ENCODE data around the gene SERPINE3. TPM values are rescaled to one million over a fixed set of nuclear protein-coding genes. Genes with fewer than 3 reads are reported as not detected.

SERPINE3 gene
- not detected in 2 replicates for total RNA-seq

- H3K27ac Mint-ChIP-seq, result no peak within 1 kb of the TSS
- no peaks in the 10 kb centered on the region for H3K27me3 Mint-ChIP-seq (ENCODE audit: insufficient read depth)
- H3K4me1 Mint-ChIP-seq (ENCODE audit: low read depth), result peaks cover 7% of the 10 kb centered on the region
- H3K9me3 Mint-ChIP-seq, result no peaks in the 10 kb centered on the region
- DNase-seq (ENCODE audit: low spot score), result no peak
- intact Hi-C loops (cut with micrococcal nuclease), result no loop called here
- no peaks in the 10 kb centered on the region for H3K36me3 Mint-ChIP-seq (ENCODE audit: low read depth)
- H3K4me3 Mint-ChIP-seq, result no peak within 1 kb of the TSS
Observed at GRCh38 chr13:51339354-51339753, at the start of gene SERPINE3. Gene SERPINE3 (plus strand): TSS chr13:51339691. CDS start chr13:51341092, 1,401 bp downstream.

GRCh38 chr13:51291341-51291740, 48.1 kb upstream of the SERPINE3 start:
- peaks cover 3% of the 10 kb centered on the region for H3K4me1 Mint-ChIP-seq (ENCODE audit: low read depth)
- H3K27me3 Mint-ChIP-seq (ENCODE audit: insufficient read depth), result peaks cover 7% of the 10 kb centered on the region
- H3K9me3 Mint-ChIP-seq, result no peaks in the 10 kb centered on the region
- intact Hi-C loops (cut with micrococcal nuclease), result no loop called here
- no peak overlapping the region for H3K4me3 Mint-ChIP-seq
- DNase-seq (ENCODE audit: low spot score), result no peak
- H3K36me3 Mint-ChIP-seq (ENCODE audit: low read depth), result no peaks in the 10 kb centered on the region
- H3K27ac Mint-ChIP-seq, result no peak overlapping the region

- Mint-ChIP-seq H3K4me1 (ENCODE audit: low read depth) (no peaks in the 10 kb centered on the region), H3K4me3 (no peak overlapping the region), H3K9me3 (no peaks in the 10 kb centered on the region), H3K27me3 (ENCODE audit: insufficient read depth) (peaks cover 7% of the 10 kb centered on the region), H3K36me3 (ENCODE audit: low read depth) (no peaks in the 10 kb centered on the region), H3K27ac (no peak overlapping the region)
- no peak for DNase-seq (ENCODE audit: low spot score)
- intact Hi-C loops (cut with micrococcal nuclease), result no loop called here
Observed at GRCh38 chr13:51292000-51292565, 47.4 kb upstream of the SERPINE3 start.

GRCh38 chr13:51297556-51297955, 41.9 kb upstream of the SERPINE3 start:
- no peaks in the 10 kb centered on the region for H3K9me3 Mint-ChIP-seq
- no peaks in the 10 kb centered on the region for H3K36me3 Mint-ChIP-seq (ENCODE audit: low read depth)
- no peak overlapping the region for H3K4me3 Mint-ChIP-seq
- intact Hi-C loops (cut with micrococcal nuclease), result no loop called here
- H3K27me3 Mint-ChIP-seq (ENCODE audit: insufficient read depth), result peaks cover 4% of the 10 kb centered on the region
- no peak for DNase-seq (ENCODE audit: low spot score)
- H3K27ac Mint-ChIP-seq, result no peak overlapping the region
- H3K4me1 Mint-ChIP-seq (ENCODE audit: low read depth), result no peaks in the 10 kb centered on the region

GRCh38 chr13:51298812-51299211, 40.7 kb upstream of the SERPINE3 start:
- H3K27ac Mint-ChIP-seq, result no peak overlapping the region
- no peaks in the 10 kb centered on the region for H3K4me1 Mint-ChIP-seq (ENCODE audit: low read depth)
- peaks cover 2% of the 10 kb centered on the region for H3K27me3 Mint-ChIP-seq (ENCODE audit: insufficient read depth)
- H3K9me3 Mint-ChIP-seq, result no peaks in the 10 kb centered on the region
- no peak overlapping the region for H3K4me3 Mint-ChIP-seq
- no peak for DNase-seq (ENCODE audit: low spot score)
- intact Hi-C loops (cut with micrococcal nuclease), result no loop called here
- H3K36me3 Mint-ChIP-seq (ENCODE audit: low read depth), result no peaks in the 10 kb centered on the region

- Mint-ChIP-seq H3K27me3 (ENCODE audit: insufficient read depth) (no peaks in the 10 kb centered on the region), H3K27ac (no peak overlapping the region), H3K4me3 (no peak overlapping the region), H3K9me3 (no peaks in the 10 kb centered on the region), H3K4me1 (ENCODE audit: low read depth) (no peaks in the 10 kb centered on the region), H3K36me3 (ENCODE audit: low read depth) (no peaks in the 10 kb centered on the region)
- DNase-seq (ENCODE audit: low spot score), result no peak
- intact Hi-C loops (cut with micrococcal nuclease), result no loop called here
Observed at GRCh38 chr13:51303063-51303552, 36.4 kb upstream of the SERPINE3 start.

- intact Hi-C loops (cut with micrococcal nuclease), result no loop called here
- H3K4me3 Mint-ChIP-seq, result no peak overlapping the region
- H3K9me3 Mint-ChIP-seq, result no peaks in the 10 kb centered on the region
- H3K36me3 Mint-ChIP-seq (ENCODE audit: low read depth), result no peaks in the 10 kb centered on the region
- DNase-seq (ENCODE audit: low spot score), result no peak
- H3K4me1 Mint-ChIP-seq (ENCODE audit: low read depth), result no peaks in the 10 kb centered on the region
- no peaks in the 10 kb centered on the region for H3K27me3 Mint-ChIP-seq (ENCODE audit: insufficient read depth)
- H3K27ac Mint-ChIP-seq, result no peak overlapping the region
Observed at GRCh38 chr13:51303882-51304281, 35.6 kb upstream of the SERPINE3 start.

- H3K27me3 Mint-ChIP-seq (ENCODE audit: insufficient read depth), result no peaks in the 10 kb centered on the region
- intact Hi-C loops (cut with micrococcal nuclease), result no loop called here
Observed at GRCh38 chr13:51305271-51305967, 34.1 kb upstream of the SERPINE3 start.

GRCh38 chr13:51308781-51309180, 30.7 kb upstream of the SERPINE3 start:
- no peak for DNase-seq (ENCODE audit: low spot score)
- Mint-ChIP-seq H3K27ac (no peak overlapping the region), H3K36me3 (ENCODE audit: low read depth) (no peaks in the 10 kb centered on the region), H3K27me3 (ENCODE audit: insufficient read depth) (peaks cover 3% of the 10 kb centered on the region), H3K9me3 (no peaks in the 10 kb centered on the region), H3K4me3 (no peak overlapping the region), H3K4me1 (ENCODE audit: low read depth) (no peaks in the 10 kb centered on the region)
- intact Hi-C loops (cut with micrococcal nuclease), result no loop called here

More at GRCh38 chr13:51305271-51305967, 34.1 kb upstream of the SERPINE3 start:
- Mint-ChIP-seq H3K36me3 (ENCODE audit: low read depth) (no peaks in the 10 kb centered on the region), H3K4me3 (no peak overlapping the region), H3K9me3 (no peaks in the 10 kb centered on the region), H3K27ac (no peak overlapping the region), H3K4me1 (ENCODE audit: low read depth) (no peaks in the 10 kb centered on the region)
- DNase-seq (ENCODE audit: low spot score), result no peak

- Mint-ChIP-seq H3K27me3 (ENCODE audit: insufficient read depth) (peaks cover 6% of the 10 kb centered on the region), H3K9me3 (no peaks in the 10 kb centered on the region), H3K36me3 (ENCODE audit: low read depth) (no peaks in the 10 kb centered on the region), H3K4me3 (no peak overlapping the region), H3K27ac (no peak overlapping the region), H3K4me1 (ENCODE audit: low read depth) (no peaks in the 10 kb centered on the region)
- intact Hi-C loops (cut with micrococcal nuclease), result no loop called here
- DNase-seq (ENCODE audit: low spot score), result no peak
Observed at GRCh38 chr13:51311231-51311630, 28.3 kb upstream of the SERPINE3 start.

GRCh38 chr13:51311957-51312520, 27.5 kb upstream of the SERPINE3 start:
- no peak overlapping the region for H3K27ac Mint-ChIP-seq
- intact Hi-C loops (cut with micrococcal nuclease), result no loop called here
- no peak for DNase-seq (ENCODE audit: low spot score)
- H3K4me1 Mint-ChIP-seq (ENCODE audit: low read depth), result no peaks in the 10 kb centered on the region
- no peak overlapping the region for H3K4me3 Mint-ChIP-seq
- peaks cover 6% of the 10 kb centered on the region for H3K27me3 Mint-ChIP-seq (ENCODE audit: insufficient read depth)
- H3K36me3 Mint-ChIP-seq (ENCODE audit: low read depth), result no peaks in the 10 kb centered on the region
- no peaks in the 10 kb centered on the region for H3K9me3 Mint-ChIP-seq

- intact Hi-C loops (cut with micrococcal nuclease), result no loop called here
- Mint-ChIP-seq H3K4me1 (ENCODE audit: low read depth) (no peaks in the 10 kb centered on the region), H3K27me3 (ENCODE audit: insufficient read depth) (peaks cover 6% of the 10 kb centered on the region), H3K36me3 (ENCODE audit: low read depth) (no peaks in the 10 kb centered on the region), H3K9me3 (no peaks in the 10 kb centered on the region), H3K4me3 (no peak overlapping the region), H3K27ac (no peak overlapping the region)
- no peak for DNase-seq (ENCODE audit: low spot score)
Observed at GRCh38 chr13:51313619-51314018, 25.9 kb upstream of the SERPINE3 start.

- H3K4me1 Mint-ChIP-seq (ENCODE audit: low read depth), result no peaks in the 10 kb centered on the region
Observed at GRCh38 chr13:51317262-51317661, 22.2 kb upstream of the SERPINE3 start.

More at GRCh38 chr13:51317262-51317661, 22.2 kb upstream of the SERPINE3 start:
- Mint-ChIP-seq H3K36me3 (ENCODE audit: low read depth) (no peaks in the 10 kb centered on the region), H3K27me3 (ENCODE audit: insufficient read depth) (peaks cover 5% of the 10 kb centered on the region), H3K9me3 (no peaks in the 10 kb centered on the region), H3K4me3 (no peak overlapping the region), H3K27ac (no peak overlapping the region)
- intact Hi-C loops (cut with micrococcal nuclease), result no loop called here
- no peak for DNase-seq (ENCODE audit: low spot score)
